CD14-positive monocyte (primary cell): Measurements from ENCODE around the gene IP6K1. TPM values are rescaled to one million over a fixed set of nuclear protein-coding genes. Genes with fewer than 3 reads are reported as not detected.

ENCODE experiments used
- DNase-seq, 3 donors: peaks; one replicate each; pipeline ENCODE4 v3.0.0-alpha.2; 2011 to 2022
- H2AFZ ChIP-seq: 2 replicates; pipeline ENCODE4 v1.6.0; 2012; ENCODE audit warnings: mild to moderate bottlenecking, low read depth, low read length, inconsistent platforms; ENCODE audit not compliant: insufficient read depth, poor library complexity, severe bottlenecking
- H3K27ac ChIP-seq, 2 donors: 1 replicate in 1 of 2; 2 replicates in 1 of 2; pipeline ENCODE4 v1.5.1; 2012 to 2013; ENCODE audit warnings: low read length in 2 of 2, control low read depth in 1 of 2, inconsistent platforms in 1 of 2, low read depth in 1 of 2, mild to moderate bottlenecking in 1 of 2
- H3K27me3 ChIP-seq, 2 donors: one replicate each; pipeline versions ENCODE4 v1.6.0 to v1.6.1; 2011 to 2013; ENCODE audit warnings: low read length in 2 of 2; ENCODE audit not compliant: control insufficient read depth in 2 of 2, insufficient read depth in 2 of 2
- H3K36me3 ChIP-seq, 2 donors: replicated peaks in 1 of 2; 1 replicate in 1 of 2; 2 replicates in 1 of 2; pipeline versions ENCODE4 v1.5.1 to v1.6.1; 2012 to 2013; ENCODE audit warnings: low read length in 2 of 2, control low read depth in 1 of 2, inconsistent platforms in 1 of 2, mild to moderate bottlenecking in 1 of 2; ENCODE audit not compliant: insufficient read depth in 2 of 2, control insufficient read depth in 1 of 2
- H3K4me1 ChIP-seq, 2 donors: 1 replicate in 1 of 2; 2 replicates in 1 of 2; pipeline versions ENCODE4 v1.5.1 to v1.6.1; 2012 to 2013; ENCODE audit warnings: low read length in 2 of 2, control low read depth in 1 of 2, inconsistent platforms in 1 of 2, mild to moderate bottlenecking in 1 of 2, moderate library complexity in 1 of 2; ENCODE audit not compliant: insufficient read depth in 2 of 2, control insufficient read depth in 1 of 2
- H3K4me2 ChIP-seq: replicated peaks from 2 replicates; pipeline ENCODE3; 2012; ENCODE audit warnings: low read length, moderate library complexity, mild to moderate bottlenecking; ENCODE audit not compliant: poor library complexity, severe bottlenecking; ENCODE audit errors: extremely low read depth
- H3K4me3 ChIP-seq, 3 experiments: fragments of 200-600 bp in 1 of 3; sonication (generic) in 1 of 3; replicated peaks in 1 of 3; 1 replicate in 2 of 3; 2 replicates in 1 of 3; pipeline ENCODE4 v1.5.1; 2011 to 2013; ENCODE audit warnings: low read length in 3 of 3, mild to moderate bottlenecking in 3 of 3, control low read depth in 2 of 3, low read depth in 2 of 3, inconsistent platforms in 1 of 3, moderate library complexity in 1 of 3
- H3K79me2 ChIP-seq: 2 replicates; pipeline ENCODE4 v1.6.0; 2012; ENCODE audit warnings: mild to moderate bottlenecking, control low read depth, inconsistent platforms, low read length, moderate library complexity; ENCODE audit not compliant: insufficient read depth
- H3K9ac ChIP-seq: 2 replicates; pipeline ENCODE4 v1.6.0; 2017; ENCODE audit warnings: low read length, mild to moderate bottlenecking; ENCODE audit not compliant: insufficient read depth, poor library complexity, severe bottlenecking
- H3K9me3 ChIP-seq, 2 donors: replicated peaks in 1 of 2; 1 replicate in 1 of 2; 2 replicates in 1 of 2; pipeline versions ENCODE4 v1.5.1 to v1.6.1; 2012 to 2013; ENCODE audit warnings: low read length in 2 of 2, control low read depth in 1 of 2; ENCODE audit not compliant: control insufficient read depth in 1 of 2, insufficient read depth in 1 of 2
- H4K20me1 ChIP-seq: 2 replicates; pipeline ENCODE4 v1.6.0; 2012; ENCODE audit warnings: mild to moderate bottlenecking, low read length, control low read depth, moderate library complexity; ENCODE audit not compliant: insufficient read depth
- H3K27ac Mint-ChIP-seq, 7 donors: one replicate each; pipeline ENCODE4 v1.8.0; 2020; ENCODE audit warnings: mild to moderate bottlenecking in 7 of 7, mixed read lengths in 7 of 7, moderate library complexity in 6 of 7, inconsistent platforms in 2 of 7
- H3K27me3 Mint-ChIP-seq, 3 donors: one replicate each; pipeline ENCODE4 v1.8.0; 2021 to 2022; ENCODE audit warnings: low read depth in 3 of 3, mild to moderate bottlenecking in 3 of 3, mixed read lengths in 3 of 3, moderate library complexity in 3 of 3, inconsistent platforms in 1 of 3
- H3K36me3 Mint-ChIP-seq, 2 donors: one replicate each; pipeline ENCODE4 v1.8.0; 2020; ENCODE audit warnings: mixed read lengths in 2 of 2, inconsistent platforms in 1 of 2, mild to moderate bottlenecking in 1 of 2
- H3K4me1 Mint-ChIP-seq: one replicate; pipeline ENCODE4 v1.8.0; 2020; ENCODE audit warnings: mild to moderate bottlenecking, mixed read lengths
- H3K4me3 Mint-ChIP-seq, 2 donors: one replicate each; pipeline ENCODE4 v1.8.0; 2020; ENCODE audit warnings: mild to moderate bottlenecking in 2 of 2, mixed read lengths in 2 of 2, moderate library complexity in 1 of 2
- H3K9me3 Mint-ChIP-seq, 7 donors: one replicate each; pipeline ENCODE4 v1.8.0; 2020 to 2022; ENCODE audit warnings: mixed read lengths in 7 of 7, mild to moderate bottlenecking in 6 of 7, moderate library complexity in 6 of 7, inconsistent platforms in 2 of 7
- CTCF ChIP-seq: fragments of 200-600 bp; IDR thresholded peaks from one replicate; pipeline ENCODE4 v1.8.0; 2022; ENCODE audit warnings: antibody characterized with exemption, mild to moderate bottlenecking
- WGBS: methylation state at CpG from one replicate; pipeline ENCODE4 v1.1.5; 2013; ENCODE audit warnings: missing lambda C conversion rate; ENCODE audit not compliant: insufficient coverage; 5-methylcytosine and 5-hydroxymethylcytosine counted together
- intact Hi-C, 2 donors: fragments of 100-400 bp; cut with micrococcal nuclease; formaldehyde crosslinking; loops; one replicate each; pipeline versions ENCODE4 v1.15.0 to v1.15.1; 2023
- polyA plus RNA-seq, 3 donors: library from polyadenylated mRNA; depleted of rRNA in 1 of 3; unstranded in 2 of 3; stranded (reverse) in 1 of 3; fragments of 300-500 nt in 2 of 3; fragments of >200 nt in 1 of 3; fragmentation: Illumina TruSeq in 2 of 3; gene quantifications; 1 replicate in 2 of 3; 2 replicates in 1 of 3; pipeline ENCODE4 v1.2.3, GENCODE V29; 2012 to 2021

Gene IP6K1
- polyA plus RNA-seq, 3 donors = 15.8 to 27.1 (median 16.1) TPM

GRCh38 chr3:49805897-49806701, 19.8 kb upstream of the IP6K1 start:
- DNase-seq = no peak
- H3K4me3 Mint-ChIP-seq = peak overlapping the region in 1 of 2 donors; percentile 16
- H3K27ac ChIP-seq = peak overlapping the region; percentile 17 to 33
- peaks cover 15 to 20% (median 17%) of the 10 kb centered on the region in 3 donors for H3K27me3 Mint-ChIP-seq
- peaks cover 47 to 58% of the 10 kb centered on the region in 2 donors for H3K4me1 ChIP-seq
- H2AFZ ChIP-seq = no peak overlapping the region
- H3K4me1 Mint-ChIP-seq = peaks cover 72% of the 10 kb centered on the region
- H3K36me3 ChIP-seq = peaks cover 27 to 40% of the 10 kb centered on the region in 2 donors
- peak overlapping the region in 3 of 7 donors; percentile 18 to 75 (median 21) for H3K27ac Mint-ChIP-seq
- intact Hi-C loops = no loop called here
- H3K9me3 ChIP-seq = no peaks in the 10 kb centered on the region
- 2% methylated on average over 5 of the region's 11 CpGs for WGBS
- peak overlapping the region; percentile 30 for H3K9ac ChIP-seq
- H3K9me3 Mint-ChIP-seq = peaks cover 0 to 3% (median 0%) of the 10 kb centered on the region in 7 donors
- H3K4me2 ChIP-seq = peak overlapping the region; percentile 99
- H3K79me2 ChIP-seq = peaks cover 17% of the 10 kb centered on the region
- H3K27me3 ChIP-seq = peaks cover 0 to 5% of the 10 kb centered on the region in 2 donors
- H3K4me3 ChIP-seq = peak overlapping the region in 1 of 3 experiments; percentile 99
- peaks cover 8% of the 10 kb centered on the region for H4K20me1 ChIP-seq
- peaks cover 44% of the 10 kb centered on the region in 2 donors for H3K36me3 Mint-ChIP-seq
- no peak for TF ChIP-seq CTCF

GRCh38 chr3:49805367-49805782, 19.0 kb upstream of the IP6K1 start:
- Mint-ChIP-seq H3K27ac (peak overlapping the region in 3 of 7 donors; percentile 63 to 82 (median 75)), H3K4me3 (peak overlapping the region; percentile 61 to 73), H3K36me3 (peaks cover 37% of the 10 kb centered on the region in 2 donors), H3K27me3 (peaks cover 15 to 21% (median 17%) of the 10 kb centered on the region in 3 donors), H3K4me1 (peaks cover 68% of the 10 kb centered on the region), H3K9me3 (peaks cover 0 to 3% (median 0%) of the 10 kb centered on the region in 7 donors)
- H3K9ac ChIP-seq = peak overlapping the region; percentile 30
- TF ChIP-seq CTCF = no peak
- 0% methylated on average over 1 of the region's 3 CpGs for WGBS
- peaks cover 19 to 32% of the 10 kb centered on the region in 2 donors for H3K36me3 ChIP-seq
- peaks cover 47 to 56% of the 10 kb centered on the region in 2 donors for H3K4me1 ChIP-seq
- H3K4me2 ChIP-seq = peak overlapping the region; percentile 99
- peaks cover 12% of the 10 kb centered on the region for H3K79me2 ChIP-seq
- intact Hi-C loops = no loop called here
- peaks cover 8% of the 10 kb centered on the region for H4K20me1 ChIP-seq
- no peak overlapping the region for H2AFZ ChIP-seq
- H3K4me3 ChIP-seq = peak overlapping the region in 1 of 3 experiments; percentile 99
- no peaks in the 10 kb centered on the region for H3K9me3 ChIP-seq
- no peak for DNase-seq
- peak overlapping the region; percentile 7 to 8 for H3K27ac ChIP-seq
- H3K27me3 ChIP-seq = peaks cover 0 to 5% of the 10 kb centered on the region in 2 donors
